Neuronal stem cell (in vitro differentiated cells): ENCODE measurements around the gene L1CAM.

Experiments
- DNase-seq: peaks from one replicate; pipeline ENCODE4 v3.0.0-alpha.2; 2013; ENCODE audit warnings: low spot score
- H2AFZ ChIP-seq: one replicate; pipeline ENCODE4 v1.6.1; 2013; ENCODE audit warnings: mild to moderate bottlenecking, low read length, inconsistent platforms
- H2AK5ac ChIP-seq: 2 replicates; pipeline ENCODE4 v1.6.1; 2013; ENCODE audit warnings: low read depth, mild to moderate bottlenecking, inconsistent platforms, low read length, moderate library complexity, mixed read lengths
- H2BK120ac ChIP-seq: 2 replicates; pipeline ENCODE4 v1.6.1; 2013; ENCODE audit warnings: low read depth, mild to moderate bottlenecking, inconsistent platforms, low read length, moderate library complexity, mixed read lengths
- H2BK12ac ChIP-seq: one replicate; pipeline ENCODE4 v1.6.1; 2013; ENCODE audit warnings: low read length, inconsistent platforms
- H2BK15ac ChIP-seq: 2 replicates; pipeline ENCODE4 v1.6.1; 2013; ENCODE audit warnings: mild to moderate bottlenecking, low read length, inconsistent platforms, mixed read lengths
- H2BK5ac ChIP-seq: one replicate; pipeline ENCODE4 v1.6.1; 2013; ENCODE audit warnings: inconsistent platforms, mild to moderate bottlenecking, low read length, moderate library complexity
- H3K14ac ChIP-seq: one replicate; pipeline ENCODE4 v1.6.1; 2013; ENCODE audit warnings: low read length, inconsistent platforms
- H3K18ac ChIP-seq: 2 replicates; pipeline ENCODE4 v1.6.1; 2013; ENCODE audit warnings: low read length, inconsistent platforms
- H3K23ac ChIP-seq: 2 replicates; pipeline ENCODE4 v1.6.1; 2013; ENCODE audit warnings: low read depth, mild to moderate bottlenecking, mixed read lengths, low read length, inconsistent platforms; ENCODE audit not compliant: poor library complexity
- H3K27ac ChIP-seq: replicated peaks from 3 replicates; pipeline ENCODE4 v1.5.1; 2013; ENCODE audit warnings: low read length, inconsistent platforms
- H3K27me3 ChIP-seq, 3 experiments: 2 replicates each; pipeline ENCODE4 v1.6.1; 2013; ENCODE audit warnings: low read length in 3 of 3, mild to moderate bottlenecking in 2 of 3, inconsistent platforms in 1 of 3, low read depth in 1 of 3, mixed read lengths in 1 of 3, moderate library complexity in 1 of 3; ENCODE audit not compliant: control insufficient read depth in 3 of 3, insufficient read depth in 3 of 3
- H3K36me3 ChIP-seq, 2 donors: replicated peaks in 1 of 2; 2 replicates each; pipeline ENCODE4 v1.6.1; 2013; ENCODE audit warnings: low read length in 2 of 2; ENCODE audit not compliant: control insufficient read depth in 2 of 2, insufficient read depth in 2 of 2
- H3K4ac ChIP-seq: 2 replicates; pipeline ENCODE4 v1.6.1; 2013; ENCODE audit warnings: inconsistent platforms, mild to moderate bottlenecking, low read length, moderate library complexity
- H3K4me1 ChIP-seq, 2 donors: 1 replicate in 1 of 2; 2 replicates in 1 of 2; pipeline ENCODE4 v1.6.1; 2013; ENCODE audit warnings: low read length in 2 of 2, low read depth in 1 of 2; ENCODE audit not compliant: control insufficient read depth in 2 of 2, insufficient read depth in 1 of 2
- H3K4me2 ChIP-seq: one replicate; pipeline ENCODE4 v1.6.1; 2013; ENCODE audit warnings: mild to moderate bottlenecking, low read length, inconsistent platforms; ENCODE audit not compliant: insufficient read depth, poor library complexity, severe bottlenecking
- H3K4me3 ChIP-seq, 2 donors: 2 replicates each; pipeline ENCODE4 v1.5.1; 2013; ENCODE audit warnings: low read length in 2 of 2, mild to moderate bottlenecking in 2 of 2, inconsistent platforms in 1 of 2, moderate library complexity in 1 of 2
- H3K79me1 ChIP-seq: one replicate; pipeline ENCODE4 v1.6.1; 2013; ENCODE audit warnings: low read depth, mild to moderate bottlenecking, inconsistent platforms, low read length, moderate library complexity
- H3K9ac ChIP-seq: one replicate; pipeline ENCODE4 v1.6.1; 2013; ENCODE audit warnings: mild to moderate bottlenecking, low read depth, low read length, inconsistent platforms; ENCODE audit not compliant: poor library complexity
- H3K9me3 ChIP-seq, 2 donors: replicated peaks in 1 of 2; 2 replicates each; pipeline versions ENCODE3 to v1.6.1; 2013; ENCODE audit warnings: low read length in 2 of 2, mild to moderate bottlenecking in 2 of 2, inconsistent platforms in 1 of 2, low read depth in 1 of 2, mixed read lengths in 1 of 2, moderate library complexity in 1 of 2; ENCODE audit not compliant: control insufficient read depth in 2 of 2, insufficient read depth in 1 of 2
- H4K8ac ChIP-seq: one replicate; pipeline ENCODE4 v1.6.1; 2013; ENCODE audit warnings: low read depth, mild to moderate bottlenecking, inconsistent platforms, low read length, moderate library complexity
- H4K91ac ChIP-seq: one replicate; pipeline ENCODE4 v1.6.1; 2013; ENCODE audit warnings: low read length, low read depth, mild to moderate bottlenecking, inconsistent platforms; ENCODE audit not compliant: poor library complexity
- WGBS, 2 donors: extraction: QIAGEN DNeasy Blood & Tissue Kit; methylation state at CpG; one replicate each; pipeline ENCODE4 v1.1.7; 2013; ENCODE audit warnings: missing lambda C conversion rate in 2 of 2, mixed read lengths in 1 of 2; ENCODE audit not compliant: insufficient read length in 2 of 2, insufficient replicate concordance in 1 of 2; ENCODE audit errors: extremely low coverage in 2 of 2; 5-methylcytosine and 5-hydroxymethylcytosine counted together

Gene L1CAM

DNA sequence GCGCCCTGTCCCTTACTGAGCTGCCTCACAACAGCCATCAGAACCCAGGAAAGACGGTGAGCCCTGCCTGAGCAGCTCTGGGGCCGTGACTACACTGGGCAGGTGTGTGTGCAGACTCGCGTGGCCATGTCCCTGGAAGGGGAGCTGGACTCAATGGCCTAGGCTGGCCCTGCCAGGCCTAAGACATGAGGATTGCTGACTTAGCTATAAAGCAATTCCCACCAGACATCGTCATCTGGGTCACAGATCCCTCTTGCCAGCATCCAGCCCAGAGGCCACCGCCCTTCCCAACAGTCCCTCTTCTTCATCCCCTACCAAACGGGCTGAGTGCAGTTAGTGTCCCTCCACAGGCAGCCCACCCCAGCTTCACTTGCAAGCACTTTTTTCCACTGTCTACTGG is 45.2 kb upstream of the L1CAM start:
- H3K23ac ChIP-seq, result no peak overlapping the region
- H2AFZ ChIP-seq, result no peak overlapping the region
- no peak overlapping the region for H3K4ac ChIP-seq
- no peak overlapping the region for H2BK120ac ChIP-seq
- no peak overlapping the region for H3K18ac ChIP-seq
- H3K79me1 ChIP-seq, result peaks cover 6% of the 10 kb centered on the region
- no peak overlapping the region for H2BK12ac ChIP-seq
- no peaks in the 10 kb centered on the region for H3K9me3 ChIP-seq
- no peak overlapping the region for H3K4me3 ChIP-seq
- no peak overlapping the region for H2AK5ac ChIP-seq
- H4K8ac ChIP-seq, result no peak overlapping the region
- peaks cover 10 to 41% of the 10 kb centered on the region in 2 donors for H3K36me3 ChIP-seq
- H3K14ac ChIP-seq, result no peak overlapping the region
- no peak overlapping the region for H2BK15ac ChIP-seq
- H3K27ac ChIP-seq, result no peak overlapping the region
- H3K27me3 ChIP-seq, result peaks cover 0 to 26% (median 0%) of the 10 kb centered on the region in 3 experiments
- no peak overlapping the region for H4K91ac ChIP-seq
- no CpG with 5 or more reads among the region's 8 CpGs for WGBS, 2 donors
- H3K9ac ChIP-seq, result no peak overlapping the region
- no peak overlapping the region for H3K4me2 ChIP-seq
- DNase-seq, result no peak
- no peak overlapping the region for H2BK5ac ChIP-seq
- peaks cover 8 to 13% of the 10 kb centered on the region in 2 donors for H3K4me1 ChIP-seq

DNA sequence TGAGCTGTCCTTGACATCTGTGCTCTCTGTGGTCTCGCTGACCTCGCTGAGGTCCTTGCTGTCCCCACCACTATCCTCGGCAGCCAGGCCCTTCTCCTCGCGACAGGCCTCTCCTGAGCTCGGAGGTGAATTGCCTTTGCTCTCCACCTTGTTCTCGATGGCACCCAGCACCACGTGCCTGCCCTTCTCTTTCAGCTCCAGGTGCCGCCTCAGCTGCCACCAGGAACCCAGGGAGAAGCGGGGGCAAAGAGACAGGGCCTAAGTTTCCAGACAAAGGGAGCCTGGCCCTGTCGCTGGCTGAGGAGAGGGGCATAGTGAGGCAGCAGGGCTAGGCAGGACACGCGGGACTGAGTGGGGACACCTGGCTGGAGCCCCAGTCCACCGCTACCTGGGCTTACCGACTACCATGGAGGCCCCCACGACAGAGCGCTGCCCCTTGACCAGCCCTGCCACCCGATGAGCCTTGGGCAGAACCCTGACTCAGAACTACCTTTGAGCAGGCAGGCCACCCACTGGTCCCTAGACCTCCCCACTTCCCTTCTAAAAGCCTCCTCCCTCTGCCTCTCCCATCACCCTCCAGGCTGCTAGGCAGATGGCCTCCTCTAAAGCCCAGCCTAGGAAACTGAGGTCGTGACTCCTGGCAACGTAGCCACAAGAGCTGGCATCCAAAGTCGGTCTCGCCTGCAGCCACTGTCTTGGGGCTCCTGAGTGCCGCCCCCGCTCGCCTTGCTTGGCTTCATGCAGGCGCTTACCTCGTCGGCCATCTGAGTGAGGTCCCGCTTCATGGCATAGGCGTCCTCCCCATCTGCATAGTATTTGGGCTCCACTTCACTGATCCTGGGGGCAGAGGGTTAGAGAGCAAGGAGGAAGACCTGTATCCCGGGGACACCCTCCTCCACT is 44.3 kb upstream of the L1CAM start:
- Histone ChIP-seq H3K27ac (no peak overlapping the region), H2BK15ac (no peak overlapping the region), H3K9me3 (no peaks in the 10 kb centered on the region), H2AFZ (no peak overlapping the region), H3K9ac (no peak overlapping the region), H3K4me2 (no peak overlapping the region), H3K4me1 (peaks cover 8 to 13% of the 10 kb centered on the region in 2 donors), H3K23ac (no peak overlapping the region), H2BK5ac (no peak overlapping the region), H3K27me3 (peaks cover 0 to 26% (median 5%) of the 10 kb centered on the region in 3 experiments), H2AK5ac (no peak overlapping the region), H3K4me3 (no peak overlapping the region), H3K79me1 (peaks cover 6% of the 10 kb centered on the region), H4K8ac (no peak overlapping the region), H3K18ac (no peak overlapping the region), H2BK12ac (no peak overlapping the region), H4K91ac (no peak overlapping the region), H3K36me3 (peaks cover 10 to 41% of the 10 kb centered on the region in 2 donors), H3K14ac (no peak overlapping the region), H2BK120ac (no peak overlapping the region), H3K4ac (no peak overlapping the region)
- no peak for DNase-seq
- no CpG with 5 or more reads among the region's 31 CpGs for WGBS, 2 donors

- Histone ChIP-seq H3K18ac (no peak overlapping the region), H2BK120ac (no peak overlapping the region), H2AK5ac (no peak overlapping the region), H3K4me1 (peaks cover 12 to 13% of the 10 kb centered on the region in 2 donors), H3K14ac (no peak overlapping the region), H3K4me3 (no peak overlapping the region), H2BK15ac (no peak overlapping the region), H3K27ac (no peak overlapping the region), H3K27me3 (peaks cover 0 to 31% (median 5%) of the 10 kb centered on the region in 3 experiments), H2BK12ac (no peak overlapping the region), H3K4me2 (no peak overlapping the region), H4K91ac (no peak overlapping the region), H3K9ac (no peak overlapping the region), H3K23ac (no peak overlapping the region), H2AFZ (no peak overlapping the region), H4K8ac (no peak overlapping the region), H3K4ac (no peak overlapping the region), H3K9me3 (no peaks in the 10 kb centered on the region), H2BK5ac (no peak overlapping the region), H3K79me1 (peaks cover 6% of the 10 kb centered on the region), H3K36me3 (peaks cover 10 to 41% of the 10 kb centered on the region in 2 donors)
- WGBS, 2 donors, result no CpG with 5 or more reads among the region's 10 CpGs
- no peak for DNase-seq
Measured at GRCh38 chrX:153929576-153929975, 43.6 kb upstream of the L1CAM start.

DNA sequence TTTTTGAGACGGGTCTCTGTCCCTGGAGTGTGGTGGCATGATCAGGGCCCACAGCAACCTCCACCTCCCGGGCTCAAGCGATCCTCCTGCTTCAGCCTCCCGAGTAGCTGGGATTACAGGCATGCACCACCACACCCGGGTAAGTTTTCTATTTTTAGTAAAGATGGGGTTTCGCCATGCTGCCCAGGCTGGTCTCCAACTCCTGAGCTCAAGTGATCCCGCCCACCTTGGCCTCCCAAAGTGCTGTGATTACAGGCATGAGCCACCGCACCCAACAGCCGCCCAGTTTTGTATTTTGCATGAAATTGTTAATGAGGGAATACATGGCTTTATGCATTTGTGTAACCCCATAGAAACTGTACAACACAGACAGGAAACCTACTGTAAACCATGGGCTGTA is 42.9 kb upstream of the L1CAM start:
- Histone ChIP-seq H2AK5ac (no peak overlapping the region), H3K9me3 (no peaks in the 10 kb centered on the region), H3K36me3 (peaks cover 10 to 41% of the 10 kb centered on the region in 2 donors), H2BK5ac (no peak overlapping the region), H3K4ac (no peak overlapping the region), H3K4me1 (peaks cover 12 to 17% of the 10 kb centered on the region in 2 donors), H2BK12ac (no peak overlapping the region), H3K79me1 (peaks cover under 1% of the 10 kb centered on the region), H3K18ac (no peak overlapping the region), H3K27ac (no peak overlapping the region), H3K27me3 (peaks cover 0 to 33% (median 5%) of the 10 kb centered on the region in 3 experiments), H4K8ac (no peak overlapping the region), H3K4me3 (no peak overlapping the region), H4K91ac (no peak overlapping the region), H3K14ac (no peak overlapping the region), H3K9ac (no peak overlapping the region), H2BK15ac (no peak overlapping the region), H2AFZ (no peak overlapping the region), H2BK120ac (no peak overlapping the region), H3K23ac (no peak overlapping the region), H3K4me2 (peak overlapping the region; percentile 2)
- WGBS, 2 donors, result no CpG with 5 or more reads among the region's 9 CpGs
- DNase-seq, result no peak
